Measurements from ENCODE around the gene HACL1.
"Not testable (repeated sequence)": the region's sequence is repeated elsewhere in the genome, so short reads cannot be mapped to it uniquely, and the experiment has no call there.

The HACL1 gene

GRCh38 chr3:15578289-15578867 lies 23.0 kb downstream of the HACL1 start:
- no peak for DNase-seq

GRCh38 chr3:15576475-15576874 lies 24.9 kb downstream of the HACL1 start:
- DNase-seq: no peak

GRCh38 chr3:15575446-15575845 lies 25.9 kb downstream of the HACL1 start:
- no peak for DNase-seq

- DNase-seq: no peak
Measured at GRCh38 chr3:15572138-15572537, 29.2 kb downstream of the HACL1 start.

- DNase-seq: no peak
Measured at GRCh38 chr3:15563190-15563589, 38.2 kb downstream of the HACL1 start.

GRCh38 chr3:15562560-15562959 lies 38.8 kb downstream of the HACL1 start:
- DNase-seq: no peak

- DNase-seq: no peak
Measured at GRCh38 chr3:15558581-15558980, 42.8 kb downstream of the HACL1 start.

GRCh38 chr3:15557511-15557946 lies 43.8 kb downstream of the HACL1 start:
- peak; percentile 88 for DNase-seq

GRCh38 chr3:15556512-15556911 lies 44.9 kb downstream of the HACL1 start:
- DNase-seq: peak; percentile 40

GRCh38 chr3:15553749-15554148 lies 47.6 kb downstream of the HACL1 start:
- no peak for DNase-seq

- DNase-seq: no peak
Measured at GRCh38 chr3:15551902-15552301, 49.5 kb downstream of the HACL1 start.

GRCh38 chr3:15549846-15550245 lies 51.5 kb downstream of the HACL1 start:
- no peak for DNase-seq

- no peak for DNase-seq
Measured at GRCh38 chr3:15542614-15543013, 58.8 kb downstream of the HACL1 start.

GRCh38 chr3:15541371-15541770 lies 60.0 kb downstream of the HACL1 start:
- no peak for DNase-seq

- no peak for DNase-seq
Measured at GRCh38 chr3:15539066-15539465, 62.3 kb downstream of the HACL1 start.

- no peak for DNase-seq
Measured at GRCh38 chr3:15538345-15538744, 63.0 kb downstream of the HACL1 start.

- DNase-seq: peak; percentile 27
Measured at GRCh38 chr3:15536856-15537255, 64.5 kb downstream of the HACL1 start.

GRCh38 chr3:15535732-15536131 lies 65.6 kb downstream of the HACL1 start:
- peak; percentile 25 for DNase-seq

GRCh38 chr3:15532614-15533013 lies 68.8 kb downstream of the HACL1 start:
- DNase-seq: not testable (repeated sequence)

- no peak for DNase-seq
Measured at GRCh38 chr3:15531346-15531745, 70.0 kb downstream of the HACL1 start.

- DNase-seq: peak; percentile 11
Measured at GRCh38 chr3:15528854-15529537, 72.4 kb downstream of the HACL1 start.

- no peak for DNase-seq
Measured at GRCh38 chr3:15527031-15527459, 74.3 kb downstream of the HACL1 start.

- no peak for DNase-seq
Measured at GRCh38 chr3:15525790-15526189, 75.6 kb downstream of the HACL1 start.

GRCh38 chr3:15523660-15524417 lies 77.5 kb downstream of the HACL1 start:
- no peak for DNase-seq
